HG03521 (cell line): Measurements from ENCODE around the gene VCP.
A peak's percentile ranks its signal among the peaks of the same experiment; 100 is the strongest.

Source experiments
- ATAC-seq: cut with Tn5 transposase; IDR thresholded peaks from one replicate; pipeline ENCODE4 v1.9.1; 2021; ENCODE audit warnings: mild to moderate bottlenecking, moderate library complexity; ENCODE audit not compliant: unreplicated experiment

Gene VCP

GRCh38 chr9:35103660-35104191, 31.3 kb upstream of the VCP start:
- ATAC-seq = no peak

- ATAC-seq = peak; percentile 88
These were observed 30.6 kb upstream of the VCP start, which contains the start of gene STOML2 for GRCh38 chr9:35102769-35103659. Gene STOML2, minus strand, starts transcription at chr9:35103131. Its CDS starts 37 bp downstream, at chr9:35103094.

- ATAC-seq = no peak
These were observed 30.0 kb upstream of the VCP start for GRCh38 chr9:35102465-35102768.

GRCh38 chr9:35097573-35097972, 25.1 kb upstream of the VCP start:
- ATAC-seq = no peak

- peak; percentile 85 for ATAC-seq
These were observed 23.8 kb upstream of the VCP start, which contains the start of gene PIGO for GRCh38 chr9:35096035-35096849. Gene PIGO, minus strand, starts transcription at chr9:35096591. Its CDS starts 1,026 bp downstream, at chr9:35095565.

GRCh38 chr9:35091536-35091935, 19.1 kb upstream of the VCP start:
- ATAC-seq = no peak

GRCh38 chr9:35089434-35089833, 17.0 kb upstream of the VCP start:
- no peak for ATAC-seq

- no peak for ATAC-seq
These were observed 12.7 kb upstream of the VCP start for GRCh38 chr9:35085078-35085477.

- peak; percentile 87 for ATAC-seq
These were observed 7.3 kb upstream of the VCP start, which contains the start of gene FANCG for GRCh38 chr9:35079426-35080341. Gene FANCG, minus strand, starts transcription at chr9:35079942. Its CDS starts 418 bp downstream, at chr9:35079524.

- no peak for ATAC-seq
These were observed 6.6 kb upstream of the VCP start for GRCh38 chr9:35079041-35079425.

GRCh38 chr9:35078066-35078465, 5.6 kb upstream of the VCP start:
- no peak for ATAC-seq

- ATAC-seq = no peak
These were observed 4.4 kb upstream of the VCP start for GRCh38 chr9:35076848-35077247.

GRCh38 chr9:35075358-35075757, 2.9 kb upstream of the VCP start:
- no peak for ATAC-seq

GRCh38 chr9:35074791-35075190, 2.4 kb upstream of the VCP start:
- ATAC-seq = no peak

- no peak for ATAC-seq
These were observed 1.7 kb upstream of the VCP start for GRCh38 chr9:35074141-35074540.

- no peak for ATAC-seq
These were observed 821 bp upstream of the VCP start for GRCh38 chr9:35073279-35073612.

- ATAC-seq = peak; percentile 49
These were observed 488 bp downstream of the VCP start for GRCh38 chr9:35071814-35072460.

GRCh38 chr9:35070823-35071813, 1.3 kb downstream of the VCP start:
- no peak for ATAC-seq

- ATAC-seq = no peak
These were observed 3.4 kb downstream of the VCP start for GRCh38 chr9:35069020-35069419.
